HepG2 (cell line): ENCODE data around the gene SOX9. TPM values are rescaled to one million over a fixed set of nuclear protein-coding genes. Genes with fewer than 3 reads are reported as not detected.

Experiments used
- EED ChIP-seq: sonication (generic); formaldehyde crosslinking; IDR thresholded peaks from 2 replicates; pipeline ENCODE4 v1.5.0; 2020; ENCODE audit warnings: mild to moderate bottlenecking, missing genetic modification reagents
- FIP1L1 ChIP-seq: fragments of 200-400 bp; formaldehyde crosslinking; IDR thresholded peaks from 2 replicates; pipeline ENCODE4 v1.6.1; 2018; ENCODE audit warnings: low read depth, mild to moderate bottlenecking, low read length, moderate library complexity, borderline replicate concordance; ENCODE audit not compliant: insufficient read depth
- GRHL1 ChIP-seq: sonication (generic); formaldehyde crosslinking; conservative IDR thresholded peaks from 2 replicates; pipeline ENCODE4 v1.8.0; 2022; ENCODE audit warnings: missing genetic modification reagents
- HDAC1 ChIP-seq: sonication (generic); formaldehyde crosslinking; IDR thresholded peaks from 2 replicates; pipeline ENCODE4 v1.5.1; 2020; ENCODE audit warnings: mild to moderate bottlenecking, missing genetic modification reagents
- JUN ChIP-seq: sonication (generic); formaldehyde crosslinking; IDR thresholded peaks from 2 replicates; pipeline ENCODE4 v1.4.0; 2020; ENCODE audit warnings: mild to moderate bottlenecking, missing genetic modification reagents
- KDM4B ChIP-seq: sonication (generic); formaldehyde crosslinking; IDR thresholded peaks from 2 replicates; pipeline ENCODE4 v1.4.0; 2020; ENCODE audit warnings: missing genetic modification reagents
- MEF2D ChIP-seq: sonication (generic); formaldehyde crosslinking; IDR thresholded peaks from 2 replicates; pipeline ENCODE4 v1.5.1; 2020; ENCODE audit warnings: mild to moderate bottlenecking, missing genetic modification reagents
- MTF2 ChIP-seq: sonication (generic); formaldehyde crosslinking; IDR thresholded peaks from 2 replicates; pipeline ENCODE4 v1.5.0; 2020; ENCODE audit warnings: missing genetic modification reagents, borderline replicate concordance
- NCOA2 ChIP-seq: sonication (generic); formaldehyde crosslinking; IDR thresholded peaks from 2 replicates; pipeline ENCODE4 v1.8.0; 2022; ENCODE audit warnings: inconsistent platforms
- PAF1 ChIP-seq: IDR thresholded peaks from 2 replicates; pipeline ENCODE4 v1.6.1; 2016; ENCODE audit warnings: missing genetic modification reagents, missing compliant biosample characterization
- RARG ChIP-seq: sonication (generic); formaldehyde crosslinking; IDR thresholded peaks from 2 replicates; pipeline ENCODE4 v1.4.0; 2020; ENCODE audit warnings: low read depth, mild to moderate bottlenecking, missing genetic modification reagents
- SOX5 ChIP-seq: IDR thresholded peaks from 2 replicates; pipeline ENCODE4 v1.6.1; 2016; ENCODE audit warnings: borderline replicate concordance
- TBP ChIP-seq: sonication (generic); formaldehyde crosslinking; IDR thresholded peaks from 2 replicates; pipeline ENCODE4 v1.5.0; 2020; ENCODE audit warnings: missing genetic modification reagents
- ZBTB38 ChIP-seq: sonication (generic); formaldehyde crosslinking; IDR thresholded peaks from 2 replicates; pipeline ENCODE4 v1.5.1; 2020; ENCODE audit warnings: mild to moderate bottlenecking, missing genetic modification reagents
- ZBTB46 ChIP-seq: sonication (generic); formaldehyde crosslinking; IDR thresholded peaks from 2 replicates; pipeline ENCODE4 v1.4.0; 2020; ENCODE audit warnings: mild to moderate bottlenecking, missing genetic modification reagents, borderline replicate concordance
- ZFP62 ChIP-seq: sonication (generic); formaldehyde crosslinking; IDR thresholded peaks from 2 replicates; pipeline ENCODE4 v1.4.0; 2020; ENCODE audit warnings: missing genetic modification reagents
- ZMAT3 ChIP-seq: sonication (generic); formaldehyde crosslinking; conservative IDR thresholded peaks from 2 replicates; pipeline ENCODE4 v1.7.0; 2021; ENCODE audit warnings: missing genetic modification reagents
- ZNF143 ChIP-seq: sonication (generic); formaldehyde crosslinking; IDR thresholded peaks from 2 replicates; pipeline ENCODE4 v1.4.0; 2020; ENCODE audit warnings: missing genetic modification reagents
- ZNF274 ChIP-seq: sonication (generic); formaldehyde crosslinking; IDR thresholded peaks from 2 replicates; pipeline ENCODE4 v1.5.1; 2020; ENCODE audit warnings: mild to moderate bottlenecking, missing genetic modification reagents
- ZNF350 ChIP-seq: sonication (generic); formaldehyde crosslinking; IDR thresholded peaks from 2 replicates; pipeline ENCODE4 v1.4.0; 2020; ENCODE audit warnings: mild to moderate bottlenecking, low read depth, missing genetic modification reagents, borderline replicate concordance
- ZNF616 ChIP-seq: sonication (generic); formaldehyde crosslinking; IDR thresholded peaks from 2 replicates; pipeline ENCODE4 v1.5.0; 2020; ENCODE audit warnings: low read depth, mild to moderate bottlenecking, missing genetic modification reagents
- ZNF704 ChIP-seq: sonication (generic); formaldehyde crosslinking; IDR thresholded peaks from 2 replicates; pipeline ENCODE4 v1.8.1; 2023; ENCODE audit warnings: mild to moderate bottlenecking, inconsistent platforms, moderate library complexity, missing genetic modification reagents, borderline replicate concordance
- ZNF891 ChIP-seq: sonication (generic); formaldehyde crosslinking; IDR thresholded peaks from 2 replicates; pipeline ENCODE4 v1.5.0; 2020; ENCODE audit warnings: mild to moderate bottlenecking, missing genetic modification reagents
- polyA plus RNA-seq, 8 experiments: library from polyadenylated mRNA; depleted of rRNA in 3 of 8; stranded (reverse) in 7 of 8; unstranded in 1 of 8; fragments of >200 nt; fragmentation: Illumina TruSeq in 4 of 8; extraction: Trizol in 4 of 8; gene quantifications; 2 replicates each; pipeline versions ENCODE4 v1.2.1 to v1.2.3, GENCODE V29; 2011 to 2016; ENCODE audit warnings: low read depth in 4 of 8, missing spikeins in 1 of 8, mixed read lengths in 1 of 8; ENCODE audit not compliant: insufficient read depth in 1 of 8
- total RNA-seq, 5 experiments: library from RNA; depleted of rRNA; stranded (reverse); fragments of >200 nt; fragmentation: Illumina TruSeq; extraction: Trizol; gene quantifications; 2 replicates each; pipeline ENCODE4 v1.2.3, GENCODE V29; 2016; ENCODE audit warnings: low read depth in 1 of 5
- TF ChIP-seq, protein P1 (sequence below): IDR thresholded peaks from 2 replicates; pipeline ENCODE4 v1.6.1; 2012; ENCODE audit warnings: inconsistent platforms

The SOX9 gene
- total and polyA plus RNA-seq, 2 of the 13 experiments (the other 11 are each of a cell fraction or from before 2014, with no cell fraction given), result 16.1 to 27.6 TPM

DNA sequence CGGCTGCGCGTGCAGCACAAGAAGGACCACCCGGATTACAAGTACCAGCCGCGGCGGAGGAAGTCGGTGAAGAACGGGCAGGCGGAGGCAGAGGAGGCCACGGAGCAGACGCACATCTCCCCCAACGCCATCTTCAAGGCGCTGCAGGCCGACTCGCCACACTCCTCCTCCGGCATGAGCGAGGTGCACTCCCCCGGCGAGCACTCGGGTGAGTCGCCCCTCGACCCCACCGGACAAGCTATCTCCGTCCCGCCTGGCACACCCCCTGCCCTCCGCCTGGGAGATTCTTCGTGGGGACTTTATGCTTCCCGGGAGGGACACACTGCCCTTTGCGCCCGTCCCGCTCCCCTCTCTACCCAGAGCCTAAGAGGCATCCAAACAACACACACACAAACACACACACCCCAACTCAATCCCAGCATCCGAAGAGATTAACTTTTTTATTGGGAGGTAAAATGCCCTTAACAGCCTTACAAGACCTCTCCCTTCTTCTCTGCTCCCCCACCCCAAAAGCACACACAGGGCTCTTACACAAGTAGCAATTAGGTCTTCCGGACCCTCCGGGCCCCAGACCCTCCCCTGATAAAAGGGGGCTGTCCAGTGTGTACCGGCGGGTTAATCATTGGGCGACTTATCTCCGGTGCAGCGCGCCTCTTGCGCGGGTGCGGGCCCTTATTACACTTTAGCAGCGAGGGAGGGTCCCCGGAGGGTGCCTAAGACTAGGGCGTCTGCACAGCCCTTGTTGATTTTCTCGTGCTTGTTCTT is 2.1 kb downstream of the SOX9 start (continued):
- TF ChIP-seq ZNF704 (CRISPR knock-in tag) (peak; percentile 42; the same call in 1 of the 2 replicates), TBP (CRISPR knock-in tag) (no peak), ZBTB38 (CRISPR knock-in tag) (0 out of 2 replicates have a peak, but pooled peaks have one; percentile 33), NCOA2 (CRISPR knock-in tag) (peak; percentile 85), JUN (CRISPR knock-in tag) (no peak), ZFP62 (CRISPR knock-in tag) (no peak), HDAC1 (peak; percentile 68), SOX5 (0 out of 2 replicates have a peak, but pooled peaks have one; percentile 40), ZNF891 (CRISPR knock-in tag) (peak; percentile 73; the same call in 1 of the 2 replicates), ZNF350 (CRISPR knock-in tag) (peak; percentile 85), ZNF274 (CRISPR knock-in tag) (0 out of 2 replicates have a peak, but pooled peaks have one; percentile 20), MTF2 (no peak; the same call in 1 of the 2 replicates), KDM4B (CRISPR knock-in tag) (peak; percentile 68; the same call in 1 of the 2 replicates), ZNF143 (CRISPR knock-in tag) (no peak), GRHL1 (CRISPR knock-in tag) (no peak), EED (CRISPR knock-in tag) (no peak; the same call in none of the 2 replicates), PAF1 (CRISPR knock-in tag) (peak; percentile 42; the same call in 1 of the 2 replicates), ZMAT3 (CRISPR knock-in tag) (no peak), FIP1L1 (no peak), RARG (no peak), ZBTB46 (CRISPR knock-in tag) (0 out of 2 replicates have a peak, but pooled peaks have one; percentile 55), ZNF616 (CRISPR knock-in tag) (peak; percentile 59; the same call in 1 of the 2 replicates), MEF2D (CRISPR knock-in tag) (0 out of 2 replicates have a peak, but pooled peaks have one; percentile 62)
- TF ChIP-seq, protein P1, sequence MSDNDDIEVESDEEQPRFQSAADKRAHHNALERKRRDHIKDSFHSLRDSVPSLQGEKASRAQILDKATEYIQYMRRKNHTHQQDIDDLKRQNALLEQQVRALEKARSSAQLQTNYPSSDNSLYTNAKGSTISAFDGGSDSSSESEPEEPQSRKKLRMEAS, result peak; percentile 23; the same call in 1 of the 2 replicates
